DMS79 (cell line): ENCODE results near the gene ZNF225.
"Not testable (repeated sequence)": the region's sequence is repeated elsewhere in the genome, so short reads cannot be mapped to it uniquely, and the experiment has no call there.

Source experiments
- DNase-seq: peaks from one replicate; lab custom pipeline; 2025; lab: John Stamatoyannopoulos, UW

Gene ZNF225

GRCh38 chr19:44113138-44113783 is at the start of gene ZNF225:
Gene ZNF225 (plus strand): TSS chr19:44113399. CDS start chr19:44115828, 2,429 bp downstream.
- peak; percentile 95 for DNase-seq

- no peak for DNase-seq
Measured at GRCh38 chr19:44066305-44066704, 46.9 kb upstream of the ZNF225 start.

- DNase-seq = no peak
Measured at GRCh38 chr19:44069415-44069814, 43.8 kb upstream of the ZNF225 start.

GRCh38 chr19:44071824-44072542 is 41.2 kb upstream of the ZNF225 start, which contains the start of gene ZNF284:
Gene ZNF284 (plus strand): TSS chr19:44072159. CDS start chr19:44076390, 4,231 bp downstream.
- peak; percentile 82 for DNase-seq

- no peak for DNase-seq
Measured at GRCh38 chr19:44072543-44073401, 40.4 kb upstream of the ZNF225 start.

- DNase-seq = no peak
Measured at GRCh38 chr19:44076325-44076724, 36.9 kb upstream of the ZNF225 start.

GRCh38 chr19:44092108-44092507 is 21.1 kb upstream of the ZNF225 start:
- no peak for DNase-seq

GRCh38 chr19:44093931-44094765 is 19.1 kb upstream of the ZNF225 start, which contains the start of gene ZNF224:
Gene ZNF224 (plus strand): TSS chr19:44094361. CDS start chr19:44097874, 3,513 bp downstream.
- peak; percentile 84 for DNase-seq

- no peak for DNase-seq
Measured at GRCh38 chr19:44107751-44108150, 5.4 kb upstream of the ZNF225 start.

- DNase-seq = no peak
Measured at GRCh38 chr19:44109458-44109857, 3.7 kb upstream of the ZNF225 start.

- DNase-seq = peak; percentile 4
Measured at GRCh38 chr19:44111910-44112463, 1.2 kb upstream of the ZNF225 start.

- no peak for DNase-seq
Measured at GRCh38 chr19:44112802-44113137, 429 bp upstream of the ZNF225 start.

GRCh38 chr19:44113784-44114390 is 688 bp downstream of the ZNF225 start:
- no peak for DNase-seq

GRCh38 chr19:44121162-44121561 is 8.0 kb downstream of the ZNF225 start:
- not testable (repeated sequence) for DNase-seq

GRCh38 chr19:44131955-44132354 is 18.8 kb downstream of the ZNF225 start:
- no peak for DNase-seq

GRCh38 chr19:44141191-44142058 is 28.2 kb downstream of the ZNF225 start, which contains the start of gene ZNF234:
Gene ZNF234 (plus strand): TSS chr19:44141554. CDS start chr19:44144633, 3,079 bp downstream.
- DNase-seq = peak; percentile 58

GRCh38 chr19:44142059-44142433 is 28.8 kb downstream of the ZNF225 start:
- DNase-seq = no peak

- DNase-seq = no peak
Measured at GRCh38 chr19:44149776-44150175, 36.6 kb downstream of the ZNF225 start.

GRCh38 chr19:44151491-44151890 is 38.3 kb downstream of the ZNF225 start:
- no peak for DNase-seq

GRCh38 chr19:44156475-44156874 is 43.3 kb downstream of the ZNF225 start:
- no peak for DNase-seq
